ENCODE data around the gene SFR1.

GRCh38 chr10:104089621-104090020 lies 32.4 kb upstream of the SFR1 start:
- no peak for TF ChIP-seq POLR2A (IDR thresholded peaks at IDR 0.05; ENCODE audit: extremely low read depth, insufficient read length)
- TF ChIP-seq MAX (IDR thresholded peaks at IDR 0.05; ENCODE audit: low read depth, low read length) = no peak
- TF ChIP-seq CTCF (IDR thresholded peaks at IDR 0.05; ENCODE audit: low read depth, low read length) = no peak
- TF ChIP-seq MYC (IDR thresholded peaks at IDR 0.05; ENCODE audit: low read depth, low read length) = no peak
